Cardiac ventricle fibroblast (primary cell): ENCODE data around the gene PMF1. TPM values are rescaled to one million over a fixed set of nuclear protein-coding genes. Genes with fewer than 3 reads are reported as not detected.

Experiments used
- total RNA-seq: library from RNA; depleted of rRNA; stranded (reverse); fragments of >200 nt; gene quantifications from 2 replicates; pipeline ENCODE4 v1.2.3, GENCODE V29; 2015

Gene PMF1, protein sequence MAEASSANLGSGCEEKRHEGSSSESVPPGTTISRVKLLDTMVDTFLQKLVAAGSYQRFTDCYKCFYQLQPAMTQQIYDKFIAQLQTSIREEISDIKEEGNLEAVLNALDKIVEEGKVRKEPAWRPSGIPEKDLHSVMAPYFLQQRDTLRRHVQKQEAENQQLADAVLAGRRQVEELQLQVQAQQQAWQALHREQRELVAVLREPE
- total RNA-seq: 28.0 and 38.6 TPM in 2 replicates

DNA sequence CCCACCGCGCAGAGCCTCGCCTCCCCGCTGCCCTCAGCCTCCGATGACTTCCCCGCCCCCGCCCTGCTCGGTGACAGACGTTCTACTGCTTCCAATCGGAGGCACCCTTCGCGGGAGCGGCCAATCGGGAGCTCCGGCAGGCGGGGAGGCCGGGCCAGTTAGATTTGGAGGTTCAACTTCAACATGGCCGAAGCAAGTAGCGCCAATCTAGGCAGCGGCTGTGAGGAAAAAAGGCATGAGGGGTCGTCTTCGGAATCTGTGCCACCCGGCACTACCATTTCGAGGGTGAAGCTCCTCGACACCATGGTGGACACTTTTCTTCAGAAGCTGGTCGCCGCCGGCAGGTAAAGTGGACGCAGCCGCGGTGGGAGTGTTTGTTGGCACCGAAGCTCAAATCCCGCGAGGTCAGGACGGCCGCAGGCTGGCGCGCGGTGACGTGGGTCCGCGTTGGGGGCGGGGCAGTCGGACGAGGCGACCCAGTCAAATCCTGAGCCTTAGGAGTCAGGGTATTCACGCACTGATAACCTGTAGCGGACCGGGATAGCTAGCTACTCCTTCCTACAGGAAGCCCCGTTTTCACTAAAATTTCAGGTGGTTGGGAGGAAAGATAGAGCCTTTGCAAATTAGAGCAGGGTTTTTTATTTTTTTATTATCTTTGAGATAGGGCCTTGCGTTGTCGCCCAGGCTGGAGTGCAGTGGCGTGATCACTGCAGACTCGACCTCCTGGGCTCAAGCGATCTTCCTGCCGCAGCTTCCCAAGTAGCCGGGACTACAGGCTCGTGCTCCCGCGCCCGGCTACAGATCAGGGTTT is at the start of gene PMF1:
Gene PMF1 (plus strand): TSS at position 175 of the 811 bp plus-strand sequence. CDS start 9 bp downstream, at position 184.

DNA sequence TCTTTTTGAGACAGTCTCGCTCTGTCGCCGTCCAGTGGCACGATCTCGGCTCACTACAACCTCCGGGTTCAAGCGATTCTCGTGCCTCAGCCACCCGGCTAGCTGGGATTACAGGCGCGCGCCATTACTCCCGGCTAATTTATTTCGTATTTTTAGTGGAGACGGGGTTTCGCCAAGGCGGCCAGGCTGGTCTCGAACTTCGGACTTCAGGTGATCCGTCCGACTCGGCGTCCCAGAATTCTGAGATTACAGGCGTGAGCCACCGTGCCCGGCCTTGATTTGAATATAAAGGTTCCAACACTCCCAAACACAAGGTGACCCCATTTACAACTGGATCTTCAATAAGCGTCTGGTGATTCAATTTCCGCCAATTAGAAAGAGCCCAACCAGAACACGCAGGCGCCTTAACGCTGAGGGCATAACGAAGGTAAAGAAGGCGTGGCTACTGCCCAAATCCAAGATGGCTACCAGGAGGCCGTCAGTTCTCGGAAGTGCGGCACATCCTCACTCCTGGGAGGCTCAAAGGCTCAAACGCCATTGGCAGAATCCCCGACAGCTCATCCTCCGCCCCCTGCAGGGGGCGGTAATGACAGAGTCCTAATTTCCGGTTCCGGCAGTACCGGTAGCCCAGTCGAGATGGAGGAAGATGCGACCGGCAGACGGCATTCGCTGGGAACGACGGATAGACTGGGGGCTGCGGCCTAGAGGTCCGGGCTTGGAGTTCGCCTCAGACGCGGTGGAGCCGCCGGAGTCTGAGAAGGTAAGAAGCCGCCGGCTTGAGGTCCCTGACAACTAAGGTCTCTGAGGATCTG is 19.1 kb upstream of the PMF1 start, which contains the start of gene SLC25A44:
Gene SLC25A44 (plus strand): TSS at position 617 of the 812 bp plus-strand sequence. CDS start 5,744 bp downstream, outside the sequence.

DNA sequence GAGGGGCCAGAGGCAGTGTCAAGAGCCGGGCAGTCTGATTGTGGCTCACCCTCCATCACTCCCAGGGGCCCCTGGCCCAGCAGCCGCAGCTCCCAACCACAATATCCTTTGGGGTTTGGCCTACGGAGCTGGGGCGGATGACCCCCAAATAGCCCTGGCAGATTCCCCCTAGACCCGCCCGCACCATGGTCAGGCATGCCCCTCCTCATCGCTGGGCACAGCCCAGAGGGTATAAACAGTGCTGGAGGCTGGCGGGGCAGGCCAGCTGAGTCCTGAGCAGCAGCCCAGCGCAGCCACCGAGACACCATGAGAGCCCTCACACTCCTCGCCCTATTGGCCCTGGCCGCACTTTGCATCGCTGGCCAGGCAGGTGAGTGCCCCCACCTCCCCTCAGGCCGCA is 29.1 kb downstream of the PMF1 start, which contains the start of gene BGLAP:
Gene BGLAP (plus strand): TSS at position 259 of the 400 bp plus-strand sequence. CDS start 48 bp downstream, at position 307.

DNA sequence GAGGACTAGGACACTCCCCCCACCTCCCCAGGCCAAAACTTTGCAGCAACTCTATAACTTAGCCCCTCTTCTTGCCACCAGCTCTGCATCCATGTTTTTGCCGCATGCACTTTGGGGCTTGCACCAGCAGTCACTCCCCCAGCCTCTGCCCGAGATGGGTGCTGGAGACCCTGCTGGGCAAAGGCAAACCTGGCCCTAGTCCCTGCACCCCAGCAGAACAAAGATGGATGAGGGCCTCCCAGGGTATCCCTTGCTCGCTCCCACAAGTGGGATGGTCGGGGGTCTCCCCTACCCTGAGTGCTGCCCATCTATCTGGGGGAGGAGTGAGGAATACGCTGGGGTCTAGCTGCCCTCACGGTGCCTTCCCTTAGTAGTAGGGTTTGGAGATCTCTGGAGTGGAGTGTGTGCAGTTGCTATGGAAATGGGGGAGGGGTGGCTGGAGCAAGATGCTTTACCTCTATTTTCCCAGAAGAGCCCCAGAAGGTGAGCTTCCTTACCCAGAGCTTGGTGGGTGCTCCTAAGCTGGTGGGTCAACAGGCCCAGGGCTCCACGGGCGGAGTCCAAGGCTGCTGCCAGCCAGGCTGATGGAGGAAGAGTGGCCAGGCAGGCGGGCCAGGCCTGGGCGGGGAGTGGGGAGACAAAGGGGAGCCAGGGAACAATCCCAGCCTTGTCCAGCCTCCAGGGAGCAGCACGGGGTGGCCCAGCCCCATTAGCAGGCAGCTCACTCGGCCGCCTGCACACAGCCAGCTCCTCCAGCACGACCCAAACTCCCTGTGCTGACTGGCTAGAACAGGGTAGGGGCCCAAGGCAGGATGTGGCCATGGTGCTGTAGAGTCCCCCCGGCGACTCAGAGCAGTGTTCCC is 34.9 kb downstream of the PMF1 start, which contains the start of gene PAQR6:
Gene PAQR6 (minus strand): TSS at position 597 of the 863 bp plus-strand sequence. CDS start 1,325 bp downstream, outside the sequence.

DNA sequence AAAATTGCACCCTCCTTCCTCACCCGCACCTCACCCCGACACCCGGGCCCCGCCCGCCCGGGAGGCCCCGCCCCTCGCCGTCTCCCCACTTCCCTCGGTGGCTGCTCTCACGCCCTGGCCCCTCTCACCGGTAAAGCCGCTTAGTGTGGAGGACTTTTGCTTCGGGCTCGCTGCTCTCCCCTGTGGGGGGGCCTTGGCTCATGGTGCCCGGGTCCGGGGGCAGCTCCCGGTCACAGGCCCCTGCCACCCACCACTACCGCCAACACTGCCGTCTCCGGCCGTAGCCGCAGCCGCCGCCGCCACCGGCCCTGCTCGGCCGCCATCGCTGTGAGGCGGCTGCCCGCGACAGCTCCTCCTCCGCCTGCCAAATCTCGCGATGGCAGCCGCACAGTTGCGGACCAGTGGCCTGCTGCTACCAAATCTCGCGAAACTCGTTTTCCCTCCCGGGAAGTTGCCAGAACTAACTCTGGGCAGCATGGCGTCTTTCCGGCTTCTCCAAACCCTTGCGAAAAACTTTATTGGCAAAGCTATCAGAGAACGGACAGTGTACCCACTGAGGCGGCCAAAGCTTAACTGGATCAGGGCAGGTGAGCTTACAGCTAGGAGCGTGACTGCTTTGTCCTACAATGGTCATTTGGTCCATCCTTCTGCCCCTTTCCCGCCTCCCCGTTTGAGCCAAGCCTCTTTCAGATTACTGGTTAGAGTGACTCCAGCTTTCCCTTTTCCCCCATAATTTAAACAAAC is 69.8 kb downstream of the PMF1 start, which contains the start of gene SMG5:
Gene SMG5 (minus strand): TSS at position 347 of the 744 bp plus-strand sequence. CDS start 145 bp downstream, at position 202.

DNA sequence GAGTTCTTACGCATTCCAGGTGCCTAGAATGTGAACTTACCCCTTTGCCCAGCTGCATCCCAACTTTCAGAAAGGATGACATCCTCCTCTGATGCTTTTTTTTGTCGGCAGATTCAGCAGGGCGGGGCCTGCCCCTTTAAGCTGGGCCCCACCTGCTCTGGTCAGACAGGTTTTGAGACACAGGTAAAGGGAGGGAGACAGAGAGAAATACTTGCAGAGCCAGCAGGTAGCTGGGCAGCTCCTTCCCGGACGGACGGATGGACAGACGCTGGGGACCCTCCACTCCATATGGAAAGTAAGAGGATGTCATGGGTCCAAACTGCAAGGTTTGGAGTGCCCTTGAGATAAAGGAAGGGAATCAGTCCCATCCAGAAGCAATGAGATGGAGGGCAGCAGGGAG is 71.3 kb downstream of the PMF1 start, which contains the start of gene TMEM79:
Gene TMEM79 (plus strand): TSS at position 214 of the 400 bp plus-strand sequence. CDS start 902 bp downstream, outside the sequence.

Other genes with a start within 250 kb of the PMF1 start
- gene ARHGEF2, start 234.5 kb upstream of the PMF1 start, total RNA-seq: 46.4 and 51.5 TPM in 2 replicates
- gene SSR2, start 192.1 kb upstream of the PMF1 start, total RNA-seq: 460 and 537 TPM in 2 replicates
- 9.1 and 13.3 TPM in 2 replicates for gene UBQLN4, start 159.2 kb upstream of the PMF1 start, total RNA-seq
- gene LAMTOR2, start 158.2 kb upstream of the PMF1 start, total RNA-seq: 69.9 and 81.7 TPM in 2 replicates
- not detected in 2 replicates for gene RAB25, start 151.8 kb upstream of the PMF1 start, total RNA-seq
- gene MEX3A, start 130.5 kb upstream of the PMF1 start, total RNA-seq: 0.62 and 3.9 TPM in 2 replicates
- 816 and 907 TPM in 2 replicates for gene LMNA, start 98.3 kb upstream of the PMF1 start, total RNA-seq
- gene SEMA4A, start 59.4 kb upstream of the PMF1 start, total RNA-seq: 1.8 TPM in 1 of 2 replicates, not detected in the other
- 12.4 and 13.0 TPM in 2 replicates for gene SLC25A44, start 18.9 kb upstream of the PMF1 start, total RNA-seq
- 0.59 TPM in 1 of 2 replicates, not detected in the other for gene BGLAP, start 29.2 kb downstream of the PMF1 start, total RNA-seq
- gene PAQR6, start 35.0 kb downstream of the PMF1 start, total RNA-seq: 0.37 TPM in 1 of 2 replicates, not detected in the other
- 24.6 TPM in 2 replicates for gene SMG5, start 69.8 kb downstream of the PMF1 start, total RNA-seq
- gene TMEM79, start 71.3 kb downstream of the PMF1 start, total RNA-seq: 1.1 and 2.1 TPM in 2 replicates
- gene GLMP, start 82.7 kb downstream of the PMF1 start, total RNA-seq: 87.1 and 87.4 TPM in 2 replicates
- gene VHLL, start 86.3 kb downstream of the PMF1 start, total RNA-seq: not detected in 2 replicates
- 189 and 190 TPM in 2 replicates for gene CCT3, start 125.3 kb downstream of the PMF1 start, total RNA-seq
- 0.62 TPM in 1 of 2 replicates, not detected in the other for gene TSACC, start 125.5 kb downstream of the PMF1 start, total RNA-seq
- 0.10 TPM in 1 of 2 replicates, not detected in the other for gene RHBG, start 156.2 kb downstream of the PMF1 start, total RNA-seq